Uterus (tissue), 2 donors: ENCODE results near the gene SYTL3.

ENCODE experiments used
- POLR2A ChIP-seq, 2 donors: fragments of 450-650 bp; IDR thresholded peaks; one replicate each; pipeline ENCODE4 v1.6.1; 2016; ENCODE audit warnings: antibody characterized with exemption in 2 of 2, mild to moderate bottlenecking in 1 of 2, moderate library complexity in 1 of 2
- TF ChIP-seq, protein P1 (sequence below), 4 experiments: fragments of 200-600 bp in 2 of 4; fragments of 450-650 bp in 2 of 4; sonication (generic) in 2 of 4; IDR thresholded peaks; one replicate each; pipeline ENCODE4 v1.5.1; 2016 to 2019; ENCODE audit warnings: antibody characterized with exemption in 4 of 4, mild to moderate bottlenecking in 2 of 4, moderate library complexity in 1 of 4

DNA sequence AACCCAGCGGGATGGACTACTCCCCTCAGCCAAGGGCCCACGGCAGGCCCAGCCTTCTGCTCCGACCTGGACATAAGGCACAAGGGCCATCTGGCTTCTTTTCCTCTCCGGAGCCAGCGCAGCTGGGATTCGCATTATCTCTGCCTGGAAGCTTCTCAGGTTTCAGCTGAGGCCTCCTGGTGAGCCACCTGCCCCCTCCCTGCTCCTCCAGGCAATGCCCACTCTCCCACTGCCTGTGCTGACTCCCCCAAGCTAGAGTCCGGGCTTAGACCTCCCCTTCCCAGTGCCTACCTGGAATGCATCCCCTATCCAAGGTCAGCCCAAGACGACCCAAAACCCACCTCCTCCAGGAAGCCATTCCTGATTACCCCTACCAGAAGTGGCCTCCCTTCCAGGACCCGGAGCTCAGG lies 108.6 kb downstream of the SYTL3 start:
- TF ChIP-seq, protein P1, sequence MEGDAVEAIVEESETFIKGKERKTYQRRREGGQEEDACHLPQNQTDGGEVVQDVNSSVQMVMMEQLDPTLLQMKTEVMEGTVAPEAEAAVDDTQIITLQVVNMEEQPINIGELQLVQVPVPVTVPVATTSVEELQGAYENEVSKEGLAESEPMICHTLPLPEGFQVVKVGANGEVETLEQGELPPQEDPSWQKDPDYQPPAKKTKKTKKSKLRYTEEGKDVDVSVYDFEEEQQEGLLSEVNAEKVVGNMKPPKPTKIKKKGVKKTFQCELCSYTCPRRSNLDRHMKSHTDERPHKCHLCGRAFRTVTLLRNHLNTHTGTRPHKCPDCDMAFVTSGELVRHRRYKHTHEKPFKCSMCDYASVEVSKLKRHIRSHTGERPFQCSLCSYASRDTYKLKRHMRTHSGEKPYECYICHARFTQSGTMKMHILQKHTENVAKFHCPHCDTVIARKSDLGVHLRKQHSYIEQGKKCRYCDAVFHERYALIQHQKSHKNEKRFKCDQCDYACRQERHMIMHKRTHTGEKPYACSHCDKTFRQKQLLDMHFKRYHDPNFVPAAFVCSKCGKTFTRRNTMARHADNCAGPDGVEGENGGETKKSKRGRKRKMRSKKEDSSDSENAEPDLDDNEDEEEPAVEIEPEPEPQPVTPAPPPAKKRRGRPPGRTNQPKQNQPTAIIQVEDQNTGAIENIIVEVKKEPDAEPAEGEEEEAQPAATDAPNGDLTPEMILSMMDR (IDR thresholded peaks at IDR 0.05) = no peak
- TF ChIP-seq POLR2A (IDR thresholded peaks at IDR 0.05) = no peak
